Caki2 (cell line): Measurements from ENCODE around the gene PTPRQ. TPM values are rescaled to one million over a fixed set of nuclear protein-coding genes. Genes with fewer than 3 reads are reported as not detected.
"Not testable (repeated sequence)": the region's sequence is repeated elsewhere in the genome, so short reads cannot be mapped to it uniquely, and the experiment has no call there.

Source experiments
- DNase-seq: peaks from one replicate; pipeline ENCODE4 v3.0.0-alpha.2; 2015; ENCODE audit warnings: low read depth
- in situ Hi-C: cut with HindIII; loops from 2 replicates; pipeline ENCODE4 v1.10.0; 2016; ENCODE audit warnings: low sequenced_read_pairs, low pct_unique_long_range_greater_than_20kb, mixed read lengths
- total RNA-seq: library from RNA; depleted of rRNA; stranded (reverse); fragments of >200 nt; shearing (Covaris generic); gene quantifications from 2 replicates; pipeline ENCODE4 v1.2.3, GENCODE V29; 2014; ENCODE audit warnings: low replicate concordance

Gene PTPRQ
- total RNA-seq, 1 experiment from 2014 or later: not detected

DNA sequence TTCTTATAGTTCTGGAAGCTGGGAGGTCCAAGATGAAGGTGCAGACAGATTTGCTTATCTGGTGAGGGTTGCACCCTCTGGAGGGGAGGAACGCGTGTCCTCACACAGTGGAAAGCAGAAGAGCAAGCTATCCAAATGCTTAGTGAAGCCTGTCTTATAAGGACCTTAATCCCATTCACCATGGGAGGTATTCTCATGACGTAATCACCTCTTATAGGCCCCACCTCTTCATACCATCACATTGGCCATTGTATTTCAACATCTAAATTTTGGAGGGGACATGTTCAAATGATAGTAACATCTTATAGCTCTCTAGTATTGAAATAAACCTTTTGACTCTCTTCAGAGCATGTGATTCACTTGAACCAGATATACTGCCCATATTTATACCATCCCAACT, 158.4 kb downstream of the PTPRQ start:
- in situ Hi-C loops: no loop called here
- DNase-seq: no peak

GRCh38 chr12:80607361-80608135, 163.5 kb downstream of the PTPRQ start:
- in situ Hi-C loops: no loop called here

GRCh38 chr12:80617733-80618132, 173.7 kb downstream of the PTPRQ start:
- in situ Hi-C loops: no loop called here
- DNase-seq: no peak

More at GRCh38 chr12:80607361-80608135, 163.5 kb downstream of the PTPRQ start:
- no peak for DNase-seq

DNA sequence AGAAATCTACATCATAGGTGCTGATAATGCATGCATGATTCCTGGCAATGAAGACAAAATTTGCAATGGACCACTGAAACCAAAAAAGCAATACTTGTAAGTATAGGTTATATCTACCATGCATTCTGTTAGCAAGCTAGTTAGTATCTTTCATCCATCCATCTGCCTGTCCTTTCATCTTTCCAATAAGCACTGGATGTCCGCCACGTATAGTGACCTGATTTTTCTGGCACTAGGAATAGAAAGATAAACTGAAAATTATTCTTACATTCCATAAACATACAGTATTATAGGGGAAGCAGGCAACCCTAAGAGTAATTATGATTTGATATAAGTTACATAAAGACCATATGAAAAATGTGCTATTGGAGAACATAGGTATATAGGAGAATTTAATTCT, 176.2 kb downstream of the PTPRQ start:
- DNase-seq: no peak
- in situ Hi-C loops: no loop called here

DNA sequence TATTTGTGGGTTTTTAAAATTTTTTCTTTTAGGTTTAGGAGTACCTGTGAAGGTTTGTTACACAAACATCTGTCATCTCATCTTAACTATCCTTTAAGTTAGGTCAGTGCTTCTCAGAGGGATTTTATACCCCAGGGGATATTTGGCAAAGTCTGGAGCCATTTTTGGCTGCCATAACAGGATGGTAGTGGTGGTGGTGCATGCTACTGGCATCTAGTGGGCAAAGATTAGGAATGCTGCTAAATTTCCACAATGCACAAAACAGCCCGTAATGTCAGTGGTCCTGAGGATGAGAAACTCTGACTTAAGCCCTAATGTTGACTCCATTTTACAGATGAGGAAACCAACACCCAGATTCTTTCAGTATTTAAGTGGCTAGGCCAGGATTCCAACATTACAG, 178.2 kb downstream of the PTPRQ start:
- in situ Hi-C loops: no loop called here
- no peak for DNase-seq

DNA sequence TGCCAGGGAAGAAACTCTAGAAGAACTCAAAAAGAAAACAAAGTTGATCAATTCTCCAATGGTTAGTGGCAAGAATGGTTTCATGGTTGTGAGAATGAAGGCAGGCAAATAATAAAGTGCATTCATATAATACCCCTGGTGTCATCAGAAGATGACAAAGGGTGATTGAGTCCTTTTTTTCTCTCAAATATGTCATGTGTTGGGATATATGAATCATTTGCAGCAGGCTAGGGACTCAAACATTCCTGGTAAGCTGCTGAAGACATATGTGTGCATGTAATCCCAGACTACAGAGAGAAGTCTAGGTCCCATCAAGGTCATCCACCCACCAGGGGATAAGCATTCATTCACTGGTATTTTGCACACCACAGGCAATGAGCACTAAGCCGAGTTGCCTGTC, 181.0 kb downstream of the PTPRQ start:
- in situ Hi-C loops: no loop called here
- DNase-seq: no peak

DNA sequence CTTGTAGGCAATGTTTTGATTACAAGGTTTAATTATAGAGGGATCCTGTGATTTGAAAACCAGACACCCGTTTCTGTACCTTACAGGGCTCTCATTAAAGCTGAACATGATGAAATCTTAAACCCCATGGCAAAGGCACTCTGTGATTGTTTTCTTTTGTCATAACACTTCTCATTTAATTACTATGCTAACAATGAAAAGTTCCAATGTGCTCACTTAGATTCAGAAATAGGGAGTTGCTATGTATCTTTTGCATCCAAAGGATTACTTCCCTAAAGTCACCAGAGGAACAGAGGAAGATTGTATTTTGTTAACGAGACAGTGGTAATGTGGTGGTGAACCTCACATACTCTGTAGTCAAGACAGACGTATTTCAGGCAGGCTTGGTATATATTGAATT, 181.9 kb downstream of the PTPRQ start:
- in situ Hi-C loops: no loop called here
- DNase-seq: no peak

GRCh38 chr12:80627782-80628181, 183.7 kb downstream of the PTPRQ start:
- in situ Hi-C loops: no loop called here
- DNase-seq: no peak

- DNase-seq: peak; percentile 34
- in situ Hi-C loops: no loop called here
These were observed 188.8 kb downstream of the PTPRQ start for GRCh38 chr12:80632835-80633234.

DNA sequence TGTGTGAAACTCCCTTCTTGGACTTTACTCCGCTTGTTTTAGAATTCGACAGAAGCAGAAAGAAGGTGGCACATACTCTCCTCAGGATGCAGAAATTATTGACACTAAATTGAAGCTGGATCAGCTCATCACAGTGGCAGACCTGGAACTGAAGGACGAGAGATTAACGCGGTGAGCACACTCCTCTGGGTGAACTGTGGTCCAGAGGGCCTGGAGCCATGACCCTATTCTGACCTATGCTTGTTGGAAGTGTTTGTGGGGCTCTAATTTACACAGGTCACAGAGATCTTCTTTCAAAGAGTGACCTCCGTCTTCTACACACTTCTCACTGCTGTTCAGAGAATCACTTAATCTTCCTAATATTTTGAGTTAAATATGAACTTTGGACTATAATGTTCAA, 190.9 kb downstream of the PTPRQ start:
- in situ Hi-C loops: no loop called here
- no peak for DNase-seq

DNA sequence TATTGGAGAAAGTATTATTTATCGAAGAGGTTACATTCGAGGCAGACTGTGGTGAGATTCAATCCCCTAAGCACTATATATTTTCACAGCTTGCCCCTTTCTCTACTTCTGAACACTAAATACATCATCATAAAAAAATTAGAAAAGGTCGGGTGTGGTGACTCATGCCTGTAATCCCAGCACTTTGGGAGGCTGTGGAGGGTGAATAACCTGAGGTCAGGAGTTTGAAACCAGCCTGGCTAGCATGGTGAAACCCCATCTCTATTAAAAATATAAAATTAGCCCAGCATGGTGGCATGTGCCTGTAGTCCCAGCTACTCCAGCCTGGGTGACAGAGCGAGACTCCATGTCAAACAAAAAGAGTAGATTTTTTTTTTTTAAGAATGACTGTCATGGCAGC, 192.8 kb downstream of the PTPRQ start:
- in situ Hi-C loops: no loop called here

DNA sequence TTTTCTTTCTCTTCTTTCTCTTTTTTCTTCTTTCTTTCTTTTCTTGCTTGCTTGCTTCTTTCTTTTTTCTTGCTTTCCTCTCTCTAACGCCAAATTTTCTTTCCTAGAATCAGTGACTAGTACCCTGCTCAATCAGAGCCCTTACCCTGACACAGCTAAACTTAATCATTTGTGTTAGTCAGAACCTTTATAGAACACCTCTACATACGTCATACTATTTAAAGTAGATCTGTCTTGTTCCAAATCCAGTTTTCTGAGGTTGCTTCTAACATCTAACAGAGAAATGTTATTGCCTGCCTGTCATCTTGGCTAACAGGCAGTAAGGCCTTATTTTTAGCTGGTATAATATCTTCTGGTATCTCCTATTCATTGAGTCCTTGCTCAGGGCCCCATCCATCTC, 197.9 kb downstream of the PTPRQ start:
- no peak for DNase-seq
- in situ Hi-C loops: no loop called here

More for the DNA sequence above, 192.8 kb downstream of the PTPRQ start:
- DNase-seq: no peak

DNA sequence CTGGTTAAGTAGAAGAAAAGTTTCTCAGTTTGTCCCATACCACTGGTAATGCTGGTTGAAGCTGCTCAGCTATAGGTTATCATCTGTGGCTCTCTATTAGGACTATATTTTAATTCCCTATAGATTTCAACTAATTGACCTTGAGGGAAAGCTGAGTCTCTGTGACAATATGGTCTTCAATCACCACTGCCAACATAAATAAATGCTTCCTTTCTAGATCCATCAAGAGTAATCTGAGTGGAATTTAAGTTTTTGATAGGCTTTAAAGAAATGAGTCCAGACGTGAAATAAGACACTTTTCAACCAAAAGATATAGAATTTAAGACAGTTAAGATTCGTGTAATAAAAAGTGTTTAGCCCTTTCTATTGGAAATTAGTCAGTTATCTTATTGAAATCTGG, 199.9 kb downstream of the PTPRQ start:
- no peak for DNase-seq

GRCh38 chr12:80648881-80649280, 204.8 kb downstream of the PTPRQ start:
- no peak for DNase-seq
- in situ Hi-C loops: no loop called here

More for the DNA sequence above, 199.9 kb downstream of the PTPRQ start:
- in situ Hi-C loops: no loop called here

- in situ Hi-C loops: no loop called here
- DNase-seq: no peak
These were observed 211.7 kb downstream of the PTPRQ start for GRCh38 chr12:80655751-80656150.

DNA sequence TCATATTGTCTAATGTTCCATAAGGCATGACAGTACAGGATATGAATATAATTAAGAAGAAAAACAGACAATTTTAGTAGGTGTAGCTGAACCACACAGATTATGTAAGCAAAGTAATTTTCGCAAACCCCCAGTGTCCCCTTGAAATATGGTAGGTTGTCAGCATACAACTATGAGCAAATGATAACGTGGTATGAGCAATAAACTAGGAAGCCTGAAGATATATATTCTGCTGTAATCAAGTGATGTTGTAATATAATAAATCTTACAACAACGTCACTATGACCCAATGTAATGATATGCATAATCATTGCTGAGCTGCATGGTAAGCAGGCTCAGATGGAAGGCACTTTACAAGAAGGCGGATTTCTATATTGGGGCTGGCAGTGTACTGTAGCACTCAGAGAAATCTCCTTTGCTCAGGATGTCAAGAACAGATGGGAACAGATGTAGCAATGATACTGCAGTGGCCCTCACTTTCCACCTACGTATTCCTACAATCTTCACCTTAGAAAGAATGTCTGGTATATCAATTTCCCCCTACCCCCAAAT, 215.6 kb downstream of the PTPRQ start:
- no peak for DNase-seq
- in situ Hi-C loops: no loop called here

- DNase-seq: no peak
- in situ Hi-C loops: no loop called here
These were observed 218.6 kb downstream of the PTPRQ start for GRCh38 chr12:80662586-80662985.

GRCh38 chr12:80670214-80670613, 226.2 kb downstream of the PTPRQ start:
- in situ Hi-C loops: no loop called here
- DNase-seq: no peak

GRCh38 chr12:80676042-80676636, 232.1 kb downstream of the PTPRQ start:
- in situ Hi-C loops, DNase-seq: not testable (repeated sequence)

DNA sequence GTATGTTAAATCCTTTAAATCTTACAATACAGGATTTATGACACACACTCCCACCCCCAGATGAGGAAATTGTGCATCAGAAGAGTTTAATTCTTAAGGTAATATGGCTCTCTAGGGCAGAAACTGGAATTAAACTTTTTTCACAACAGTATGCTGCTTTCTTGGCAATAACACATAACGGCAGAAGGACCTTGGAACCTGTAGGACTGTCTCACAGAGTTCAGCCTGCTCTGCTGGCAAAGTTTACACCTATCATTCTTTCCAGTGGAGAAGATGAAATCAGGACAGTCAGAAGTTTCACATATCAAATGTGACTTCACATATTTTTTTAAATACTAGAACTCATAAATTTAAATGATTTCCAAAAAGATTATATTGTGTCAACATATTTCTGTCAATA, 232.8 kb downstream of the PTPRQ start:
- no peak for DNase-seq
- in situ Hi-C loops: no loop called here
